ENCODE measurements around the gene MAMDC4. TPM values are rescaled to one million over a fixed set of nuclear protein-coding genes. Genes with fewer than 3 reads are reported as not detected.
"Not testable (repeated sequence)": the region's sequence is repeated elsewhere in the genome, so short reads cannot be mapped to it uniquely, and the experiment has no call there.

MAMDC4 gene
- total RNA-seq, 1 experiment from 2014 or later = 0.42 TPM

DNA sequence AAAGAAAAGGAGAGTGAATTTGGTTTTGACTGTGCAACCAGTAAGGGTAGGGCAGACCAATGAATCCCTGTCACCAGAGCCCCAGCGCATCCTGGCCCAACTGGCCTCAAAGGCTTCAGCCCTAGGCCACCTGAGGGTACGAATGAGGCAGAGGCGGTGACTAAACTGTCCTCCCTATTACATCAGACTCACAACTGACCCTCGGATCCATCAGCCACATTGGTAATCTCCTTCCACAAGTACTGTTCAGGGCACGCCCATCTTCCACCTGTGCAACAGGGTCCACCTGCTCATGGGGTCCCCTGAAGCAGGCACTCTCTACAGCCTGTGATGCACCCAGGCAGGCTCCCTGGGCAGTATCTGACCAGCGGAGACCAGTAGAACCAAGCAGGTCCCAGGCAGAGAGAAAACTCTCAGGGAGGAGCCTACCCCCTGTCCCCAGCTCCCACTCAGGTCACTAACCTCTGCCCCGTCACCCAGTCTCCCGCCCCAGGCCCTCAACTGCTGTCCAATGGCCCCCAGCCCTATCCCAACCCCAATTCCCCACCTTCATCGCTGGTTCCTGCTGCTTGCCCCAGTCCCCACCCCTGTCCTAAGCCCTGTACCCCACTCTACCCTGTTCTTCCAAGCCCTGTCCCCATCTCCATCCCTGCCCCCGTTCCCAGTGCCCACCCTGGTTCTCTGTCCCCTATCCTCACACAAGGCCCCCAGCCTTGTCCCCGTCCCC lies 13.1 kb downstream of the MAMDC4 start:
- peak overlapping the region; percentile 91 for H3K4me3 ChIP-seq
- no peak overlapping the region for H3K27ac ChIP-seq
- no peak for DNase-seq (ENCODE audit: low read depth in 1 of 2, low spot score in 2 of 2)

DNA sequence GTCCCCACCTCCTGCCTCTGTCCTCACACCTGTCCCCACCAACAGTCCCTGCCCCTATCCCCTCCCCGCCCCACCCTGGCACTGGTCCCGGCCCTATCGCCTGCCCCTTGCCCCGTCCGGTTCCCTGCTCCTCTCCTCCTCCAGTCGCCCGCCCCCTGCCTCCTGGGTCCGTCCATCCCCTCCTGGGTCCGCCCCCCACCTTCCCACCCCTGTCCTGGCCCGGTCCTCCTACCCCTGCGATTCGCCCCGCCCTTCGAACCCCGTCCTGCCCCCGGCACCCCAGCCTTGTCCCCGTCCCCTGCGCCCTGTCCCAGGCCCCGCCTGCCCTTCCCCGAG lies 13.6 kb downstream of the MAMDC4 start:
- H3K36me3 ChIP-seq = peaks cover 35% of the 10 kb centered on the region
- H3K9me3 ChIP-seq (replicated peaks) = 0 out of 2 replicates have a peak, but pooled peaks cover 3% of the 10 kb centered on the region
- peak overlapping the region; percentile 68 for H3K27ac ChIP-seq
- H3K4me3 ChIP-seq = peak overlapping the region; percentile 91
- H3K27me3 ChIP-seq (replicated peaks) = no peaks in the 10 kb centered on the region
- no peak for DNase-seq (ENCODE audit: low read depth in 1 of 2, low spot score in 2 of 2)
- peaks cover 5% of the 10 kb centered on the region for H3K4me1 ChIP-seq (replicated peaks)

More for the DNA sequence above, 13.1 kb downstream of the MAMDC4 start:
- peaks cover 40% of the 10 kb centered on the region for H3K36me3 ChIP-seq
- H3K4me1 ChIP-seq (replicated peaks) = peaks cover 5% of the 10 kb centered on the region
- H3K27me3 ChIP-seq (replicated peaks) = no peaks in the 10 kb centered on the region
- no peaks in the 10 kb centered on the region for H3K9me3 ChIP-seq (replicated peaks)

DNA sequence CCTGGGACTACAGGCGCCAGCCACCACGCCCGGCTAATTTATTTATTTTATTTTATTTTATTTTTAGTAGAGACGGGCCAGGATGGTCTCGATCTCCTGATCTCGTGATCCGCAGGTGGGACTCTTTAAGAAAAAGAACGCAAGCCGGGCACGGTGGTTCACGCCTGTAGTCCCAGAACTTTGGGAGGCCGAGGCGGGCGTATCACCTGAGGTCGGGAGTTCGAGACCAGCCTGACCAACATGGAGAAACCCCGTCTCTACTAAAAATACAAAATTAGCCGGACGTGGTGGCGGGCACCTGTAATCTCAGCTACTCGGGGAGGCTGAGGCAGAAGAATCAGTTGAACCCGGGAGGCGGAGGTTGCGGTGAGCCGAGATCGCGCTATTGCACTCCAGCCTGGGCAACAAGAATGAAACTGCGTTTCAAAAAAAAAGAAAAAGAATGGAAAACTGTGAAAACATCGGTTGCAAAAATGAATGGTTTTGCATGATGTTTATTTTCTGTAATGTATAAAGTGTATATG lies 14.8 kb downstream of the MAMDC4 start:
- DNase-seq (ENCODE audit: low read depth in 1 of 2, low spot score in 2 of 2); H3K27ac ChIP-seq; H3K9me3 ChIP-seq (replicated peaks); H3K27me3 ChIP-seq (replicated peaks); H3K4me1 ChIP-seq (replicated peaks): not testable (repeated sequence)
- Histone ChIP-seq H3K4me3 (peak overlapping the region; percentile 91), H3K36me3 (peaks cover 23% of the 10 kb centered on the region)

DNA sequence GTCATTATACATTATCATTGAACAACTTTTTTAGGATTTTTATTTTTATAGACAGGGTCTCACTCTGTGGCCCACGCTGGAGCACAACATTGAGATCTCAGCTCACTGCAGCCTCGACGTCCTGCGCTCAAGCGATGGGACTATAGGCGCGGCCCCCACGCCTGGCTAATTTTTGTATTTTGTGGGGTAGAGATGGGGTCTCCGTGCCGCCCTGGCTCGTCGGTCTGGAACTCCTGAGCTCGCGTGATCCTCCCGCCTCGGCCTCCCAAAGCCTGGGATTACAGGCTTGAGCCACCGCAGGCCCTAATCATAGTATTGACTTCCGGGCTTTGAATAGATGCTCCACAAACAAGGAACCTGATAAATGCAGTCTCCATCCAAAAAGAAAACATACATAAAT lies 15.3 kb downstream of the MAMDC4 start:
- Histone ChIP-seq H3K4me1 (replicated peaks) (peaks cover 5% of the 10 kb centered on the region), H3K27me3 (replicated peaks) (no peaks in the 10 kb centered on the region), H3K36me3 (peaks cover 18% of the 10 kb centered on the region), H3K4me3 (no peak overlapping the region), H3K9me3 (replicated peaks) (peaks cover 6% of the 10 kb centered on the region; the same call in 1 of the 2 replicates), H3K27ac (no peak overlapping the region)
- DNase-seq (ENCODE audit: low read depth in 1 of 2, low spot score in 2 of 2) = no peak

DNA sequence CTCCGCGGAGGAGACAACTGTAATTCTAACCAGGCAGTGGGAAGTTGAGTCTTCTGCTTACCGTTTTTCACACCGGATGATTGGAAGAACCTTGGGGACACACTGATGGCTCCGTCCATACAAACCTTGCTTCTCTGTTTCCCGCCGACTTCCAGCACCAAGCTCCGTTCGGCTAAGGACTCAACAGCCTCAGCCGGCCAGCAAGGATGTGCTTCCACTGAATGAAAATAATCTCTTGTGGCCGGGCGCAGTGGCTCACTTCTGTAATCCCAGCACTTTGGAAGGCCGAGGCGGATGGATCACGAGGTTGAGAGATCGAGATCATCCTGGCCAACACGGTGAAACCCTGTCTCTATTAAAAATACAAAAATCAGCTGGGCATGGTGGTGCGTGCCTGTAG lies 15.8 kb downstream of the MAMDC4 start:
- no peak for DNase-seq (ENCODE audit: low read depth in 1 of 2, low spot score in 2 of 2)
- Histone ChIP-seq H3K36me3 (peaks cover 13% of the 10 kb centered on the region), H3K4me3 (no peak overlapping the region), H3K9me3 (replicated peaks) (peaks cover 8% of the 10 kb centered on the region; the same call in 1 of the 2 replicates), H3K27me3 (replicated peaks) (no peaks in the 10 kb centered on the region), H3K27ac (no peak overlapping the region), H3K4me1 (replicated peaks) (peaks cover 5% of the 10 kb centered on the region)

DNA sequence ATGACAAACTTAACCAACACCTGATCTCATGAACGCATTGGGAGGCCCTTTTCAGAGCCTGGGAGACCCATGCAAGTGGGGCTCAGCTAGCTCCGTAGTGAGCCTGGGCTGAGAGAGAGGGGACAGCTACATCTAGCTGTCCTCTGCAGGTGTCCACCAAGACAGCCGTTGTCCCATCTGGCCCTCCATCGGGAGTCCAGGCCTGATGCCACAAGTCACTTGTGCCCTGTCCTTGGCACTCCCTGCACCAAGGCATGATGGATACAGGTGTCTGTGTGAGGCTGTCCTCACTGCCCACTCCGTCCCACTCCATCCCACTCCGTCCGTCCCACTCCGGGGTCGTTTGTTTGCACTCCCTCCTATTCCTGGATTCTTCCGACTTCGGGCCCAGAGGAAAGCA lies 16.5 kb downstream of the MAMDC4 start:
- Histone ChIP-seq H3K4me3 (no peak overlapping the region), H3K27me3 (replicated peaks) (no peaks in the 10 kb centered on the region), H3K9me3 (replicated peaks) (peaks cover 8% of the 10 kb centered on the region; the same call in 1 of the 2 replicates), H3K36me3 (peaks cover 6% of the 10 kb centered on the region), H3K27ac (no peak overlapping the region), H3K4me1 (replicated peaks) (peaks cover 5% of the 10 kb centered on the region)
- DNase-seq (ENCODE audit: low read depth in 1 of 2, low spot score in 2 of 2) = peak in 1 of 2 experiments; percentile 32

DNA sequence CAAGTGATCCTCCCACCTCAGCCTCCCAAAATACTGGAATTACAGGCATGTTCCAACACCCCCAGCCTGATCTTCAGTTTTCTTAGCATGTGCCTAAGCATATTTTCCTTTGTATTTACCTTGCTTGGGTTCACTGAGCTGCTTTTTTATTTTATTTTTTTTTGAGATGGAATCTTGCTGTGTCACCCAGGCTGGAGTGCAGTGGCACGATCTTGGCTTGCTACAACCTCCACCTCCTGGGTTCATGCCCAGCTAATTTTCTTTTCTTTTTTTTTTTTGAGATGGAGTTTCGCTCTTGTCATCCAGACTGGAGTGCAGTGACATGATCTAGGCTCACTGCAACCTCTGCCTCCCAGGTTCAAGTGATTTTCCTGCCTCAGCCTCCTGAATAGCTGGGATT lies 17.5 kb downstream of the MAMDC4 start:
- not testable (repeated sequence) for H3K4me3 ChIP-seq; H3K4me1 ChIP-seq (replicated peaks); H3K27ac ChIP-seq; H3K36me3 ChIP-seq; H3K27me3 ChIP-seq (replicated peaks); DNase-seq (ENCODE audit: low read depth in 1 of 2, low spot score in 2 of 2); H3K9me3 ChIP-seq (replicated peaks)

DNA sequence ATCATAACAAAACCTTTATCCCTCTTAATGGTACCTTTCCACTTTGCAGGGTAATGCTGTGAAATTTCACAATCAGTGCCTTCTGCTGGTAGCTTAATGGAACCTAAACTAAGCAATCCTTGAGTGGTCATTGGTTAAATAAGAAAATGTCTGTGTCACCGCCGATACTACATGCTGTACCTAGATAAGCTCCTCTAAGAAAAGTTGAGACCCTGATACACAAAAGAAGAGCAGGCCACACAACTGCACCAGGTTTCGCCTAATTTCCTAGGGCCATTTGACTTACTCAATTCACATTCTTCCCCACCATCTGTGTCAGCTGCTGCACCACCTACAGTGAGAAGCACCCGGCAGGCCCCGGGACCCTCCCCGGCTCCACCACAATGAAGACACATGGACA lies 23.0 kb downstream of the MAMDC4 start:
- H3K4me1 ChIP-seq (replicated peaks) = no peaks in the 10 kb centered on the region
- no peaks in the 10 kb centered on the region for H3K36me3 ChIP-seq
- no peak for DNase-seq (ENCODE audit: low read depth in 1 of 2, low spot score in 2 of 2)
- no peak overlapping the region for H3K27ac ChIP-seq
- no peak overlapping the region for H3K4me3 ChIP-seq
- H3K9me3 ChIP-seq (replicated peaks) = peaks cover 8% of the 10 kb centered on the region; the same call in 1 of the 2 replicates
- H3K27me3 ChIP-seq (replicated peaks) = no peaks in the 10 kb centered on the region

DNA sequence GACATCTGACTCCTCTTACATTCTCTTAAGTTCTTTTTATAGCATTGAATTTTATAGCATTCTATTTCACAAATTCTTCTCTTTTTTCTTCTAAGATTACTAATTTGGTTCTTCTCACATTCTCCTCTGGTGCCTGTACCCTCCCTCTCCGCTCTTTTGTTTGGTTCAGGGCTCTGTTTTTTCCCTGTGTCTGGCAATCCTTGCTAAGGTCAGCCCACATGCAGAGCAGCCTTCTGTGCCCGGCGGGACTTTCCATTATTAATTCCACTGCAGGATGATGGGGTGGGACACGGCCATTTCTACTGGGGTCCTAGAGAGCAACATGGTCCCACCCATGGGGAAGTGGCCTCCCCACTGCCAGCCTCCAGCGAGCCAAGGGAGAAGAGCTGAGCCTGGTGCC lies 24.3 kb downstream of the MAMDC4 start:
- Histone ChIP-seq H3K36me3 (no peaks in the 10 kb centered on the region), H3K4me3 (no peak overlapping the region), H3K4me1 (replicated peaks) (peaks cover 2% of the 10 kb centered on the region), H3K9me3 (replicated peaks) (peaks cover 2% of the 10 kb centered on the region; the same call in 1 of the 2 replicates), H3K27me3 (replicated peaks) (no peaks in the 10 kb centered on the region), H3K27ac (no peak overlapping the region)
- DNase-seq (ENCODE audit: low read depth in 1 of 2, low spot score in 2 of 2) = no peak

DNA sequence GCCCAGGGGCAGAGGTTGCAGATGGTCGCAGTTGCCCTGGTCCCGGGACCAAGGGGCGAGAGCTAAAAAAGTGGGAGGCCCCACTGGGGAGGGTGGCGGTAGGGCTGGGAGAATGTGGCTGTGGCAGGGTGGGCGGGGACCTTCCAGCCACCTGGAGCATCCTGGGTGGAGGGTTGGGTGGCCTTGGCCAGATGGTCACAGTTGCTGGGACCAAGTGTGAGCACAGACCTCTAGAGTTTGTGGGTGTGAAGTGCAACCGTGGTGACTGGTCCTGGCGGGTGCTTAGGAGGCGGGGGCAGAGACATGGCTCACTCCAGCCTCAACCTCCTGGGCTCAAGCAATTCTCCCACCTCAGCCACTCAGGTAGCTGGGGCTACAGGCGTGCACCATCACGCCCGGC lies 28.5 kb downstream of the MAMDC4 start:
- no peaks in the 10 kb centered on the region for H3K9me3 ChIP-seq (replicated peaks)
- H3K4me1 ChIP-seq (replicated peaks) = peaks cover 22% of the 10 kb centered on the region
- H3K4me3 ChIP-seq = no peak overlapping the region
- no peak overlapping the region for H3K27ac ChIP-seq
- H3K36me3 ChIP-seq = no peaks in the 10 kb centered on the region
- H3K27me3 ChIP-seq (replicated peaks) = no peaks in the 10 kb centered on the region
- no peak for DNase-seq (ENCODE audit: low read depth in 1 of 2, low spot score in 2 of 2)

DNA sequence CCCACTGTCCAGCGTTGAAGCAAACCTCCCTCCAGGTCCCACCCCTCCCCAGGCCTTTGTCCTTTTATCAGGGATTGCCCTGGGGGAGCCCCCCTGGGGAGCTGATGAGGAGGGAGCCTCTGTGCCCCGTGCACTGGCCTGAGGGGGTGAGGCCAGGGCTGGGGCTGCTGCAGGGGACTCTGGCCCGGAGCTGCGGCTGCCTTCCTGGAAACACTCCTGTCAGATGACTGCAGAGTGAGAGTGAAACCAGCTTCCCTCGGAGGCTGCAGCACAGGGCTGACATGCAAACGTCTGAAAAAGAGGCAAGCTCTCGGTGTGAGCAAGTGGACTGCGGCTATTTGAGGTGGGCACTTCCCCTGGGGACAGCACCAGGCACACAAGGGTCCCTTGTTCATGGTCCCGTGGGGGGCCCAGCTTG lies 29.6 kb downstream of the MAMDC4 start:
- Histone ChIP-seq H3K4me1 (replicated peaks) (peaks cover 25% of the 10 kb centered on the region), H3K36me3 (peaks cover 1% of the 10 kb centered on the region), H3K4me3 (no peak overlapping the region), H3K9me3 (replicated peaks) (0 out of 2 replicates have a peak, but pooled peaks cover under 1% of the 10 kb centered on the region), H3K27ac (no peak overlapping the region), H3K27me3 (replicated peaks) (no peaks in the 10 kb centered on the region)
- DNase-seq (ENCODE audit: low read depth in 1 of 2, low spot score in 2 of 2) = no peak

DNA sequence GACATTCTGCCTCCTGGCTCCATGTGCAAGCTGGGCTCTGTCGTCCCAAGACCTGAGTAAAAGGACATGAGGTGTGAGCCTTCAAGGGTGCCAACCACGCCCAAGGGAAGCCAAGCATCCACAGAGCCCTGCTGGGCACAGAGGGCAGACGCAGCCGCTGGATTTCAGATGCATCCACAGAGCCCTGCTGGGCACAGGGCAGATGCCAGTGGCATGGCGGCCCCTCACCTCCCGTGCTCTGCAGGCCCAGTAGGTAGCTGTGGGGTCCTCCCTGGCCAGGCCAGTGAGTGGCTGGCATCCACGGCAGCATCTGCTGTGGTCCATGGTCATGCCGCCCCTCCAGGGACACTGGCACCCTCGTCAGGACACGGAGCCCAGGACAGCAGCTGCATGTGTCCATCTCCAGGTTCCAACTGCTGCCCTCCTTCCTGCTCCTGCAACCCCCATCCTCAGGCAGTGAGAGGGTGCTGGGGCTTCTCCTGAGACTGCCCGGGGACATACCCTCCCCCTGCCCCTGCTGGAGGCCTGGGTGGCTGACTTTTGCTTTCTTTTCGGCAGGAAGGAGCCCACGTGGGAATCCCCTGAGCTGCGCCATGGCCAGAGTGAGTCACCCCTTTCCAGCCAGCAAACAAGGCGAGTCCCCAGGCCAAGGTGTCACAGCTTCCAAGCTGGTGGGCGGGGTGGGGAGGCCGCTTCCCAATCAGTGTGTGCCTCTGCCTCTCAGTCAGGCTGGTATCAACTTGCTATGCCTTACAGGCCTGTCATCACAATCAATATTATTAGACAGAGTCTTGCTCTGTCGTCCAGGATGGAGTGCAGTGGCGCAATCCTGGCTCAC lies 30.2 kb downstream of the MAMDC4 start:
- H3K27ac ChIP-seq = no peak overlapping the region
- peak overlapping the region; percentile 23 for H3K4me3 ChIP-seq

DNA sequence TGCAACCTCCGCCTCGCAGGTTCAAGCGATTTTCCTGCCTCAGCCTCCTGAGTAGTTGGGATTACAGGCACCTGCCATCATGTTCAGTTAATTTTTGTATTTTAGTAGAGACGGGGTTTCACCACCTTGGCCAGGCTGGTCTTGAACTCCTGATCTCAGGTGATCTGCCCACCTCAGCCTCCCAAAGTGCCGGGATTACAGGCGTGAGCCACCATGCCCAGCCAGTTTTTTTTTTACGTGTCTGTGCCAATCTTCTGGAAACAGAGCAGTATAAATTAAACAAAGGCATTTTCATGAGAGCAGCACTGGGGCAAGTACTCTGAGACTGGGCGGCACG lies 30.8 kb downstream of the MAMDC4 start:
- not testable (repeated sequence) for DNase-seq (ENCODE audit: low read depth in 1 of 2, low spot score in 2 of 2); H3K4me3 ChIP-seq; H3K36me3 ChIP-seq; H3K27me3 ChIP-seq (replicated peaks); H3K27ac ChIP-seq; H3K9me3 ChIP-seq (replicated peaks)
- peaks cover 36% of the 10 kb centered on the region for H3K4me1 ChIP-seq (replicated peaks)

More for the DNA sequence above, 30.2 kb downstream of the MAMDC4 start:
- Histone ChIP-seq H3K4me1 (replicated peaks) (peaks cover 30% of the 10 kb centered on the region), H3K27me3 (replicated peaks) (no peaks in the 10 kb centered on the region), H3K9me3 (replicated peaks) (0 out of 2 replicates have a peak, but pooled peaks cover 2% of the 10 kb centered on the region), H3K36me3 (peaks cover 3% of the 10 kb centered on the region)
- peak; percentile 81 to 86 for DNase-seq (ENCODE audit: low read depth in 1 of 2, low spot score in 2 of 2)

DNA sequence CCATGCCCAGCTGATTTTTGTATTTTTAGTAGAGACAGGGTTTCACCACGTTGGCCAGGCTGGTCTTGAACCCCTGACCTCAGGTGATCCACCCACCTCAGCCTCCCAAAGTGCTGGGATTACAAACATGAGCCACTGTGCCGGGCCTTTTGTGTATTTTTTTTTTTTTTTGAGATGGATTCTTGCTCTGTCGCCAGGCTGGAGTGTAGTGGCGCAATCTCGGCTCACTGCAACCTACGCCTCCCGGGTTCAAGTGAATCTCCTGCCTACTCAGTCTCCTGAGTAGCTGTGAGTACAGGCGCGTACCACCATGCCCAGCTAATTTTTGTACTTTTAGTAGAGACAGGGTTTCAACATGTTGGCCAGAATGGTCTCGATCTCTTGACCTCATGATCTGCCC lies 31.5 kb downstream of the MAMDC4 start:
- not testable (repeated sequence) for H3K4me3 ChIP-seq; DNase-seq (ENCODE audit: low read depth in 1 of 2, low spot score in 2 of 2); H3K27me3 ChIP-seq (replicated peaks); H3K9me3 ChIP-seq (replicated peaks); H3K36me3 ChIP-seq; H3K27ac ChIP-seq
- H3K4me1 ChIP-seq (replicated peaks) = peaks cover 36% of the 10 kb centered on the region

Measured in SJSA1 (cell line).